ENCODE data around the gene ELFN1.

Gene ELFN1

DNA sequence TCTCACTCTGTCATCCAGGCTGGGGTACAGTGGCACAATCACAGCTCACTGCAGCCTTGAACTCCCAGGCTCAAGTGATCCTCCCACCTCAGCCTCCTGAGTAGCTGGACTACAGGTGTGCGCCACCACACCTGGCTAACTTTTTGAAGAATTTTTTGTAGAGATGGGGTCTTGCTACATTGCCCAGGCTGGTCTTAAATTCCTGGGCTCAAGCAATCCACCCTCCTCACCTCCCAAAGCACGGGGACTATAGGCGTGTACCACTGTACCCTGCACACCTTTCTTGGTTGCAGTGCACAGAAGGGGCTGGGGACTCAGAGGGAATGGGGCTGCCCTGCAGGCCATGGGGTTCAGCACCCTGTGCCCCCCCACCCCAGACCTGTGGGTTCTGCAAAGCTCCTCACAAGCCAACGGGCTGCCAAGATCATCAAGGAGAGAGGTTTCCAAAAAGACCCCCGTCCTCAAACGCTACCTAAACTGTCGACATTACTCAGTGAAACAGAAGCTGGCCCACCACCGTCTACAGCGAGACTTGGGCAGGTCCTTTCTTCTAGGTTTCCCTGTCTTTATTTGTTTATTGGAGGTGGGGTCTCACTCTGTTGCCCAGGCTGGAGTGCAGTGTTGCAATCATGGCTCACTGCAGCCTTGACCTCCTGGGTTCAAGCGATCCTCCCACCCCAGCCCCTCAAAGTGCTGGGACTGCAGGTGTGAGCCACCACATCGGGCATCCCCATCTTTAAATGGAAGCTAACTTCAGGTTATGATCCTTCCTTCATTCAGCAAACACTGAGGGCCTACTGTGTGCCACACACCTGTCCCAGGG lies 26.6 kb upstream of the ELFN1 start:
- DNase-seq = no peak

GRCh38 chr7:1644341-1645070 lies 25.6 kb upstream of the ELFN1 start:
- no peak for DNase-seq

GRCh38 chr7:1645071-1645409 lies 25.0 kb upstream of the ELFN1 start:
- DNase-seq = no peak

GRCh38 chr7:1645476-1645875 lies 24.6 kb upstream of the ELFN1 start:
- no peak for DNase-seq

DNA sequence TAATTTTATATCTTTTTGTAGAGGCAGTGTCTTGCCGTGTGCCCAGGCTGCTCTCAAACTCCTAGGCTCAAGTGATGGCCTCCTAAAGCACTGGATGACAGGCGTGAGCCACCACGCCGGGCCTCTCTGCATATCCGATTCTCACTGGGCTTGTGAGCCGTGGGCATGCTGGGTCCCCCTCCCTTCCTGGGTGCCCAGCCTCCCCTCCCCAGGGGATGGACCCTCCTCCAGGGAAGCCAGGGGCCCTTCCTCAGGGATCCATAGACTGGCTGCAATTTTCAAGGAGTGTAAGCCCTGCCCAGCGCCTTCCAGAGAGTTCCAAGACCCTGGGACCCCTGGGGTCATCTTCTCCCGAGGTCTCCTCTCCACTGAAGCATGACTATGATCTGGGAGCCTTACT lies 23.7 kb upstream of the ELFN1 start:
- DNase-seq = no peak

- DNase-seq = peak in 1 of 2 experiments; percentile 74
These were observed 22.9 kb upstream of the ELFN1 start for GRCh38 chr7:1646957-1647891.

DNA sequence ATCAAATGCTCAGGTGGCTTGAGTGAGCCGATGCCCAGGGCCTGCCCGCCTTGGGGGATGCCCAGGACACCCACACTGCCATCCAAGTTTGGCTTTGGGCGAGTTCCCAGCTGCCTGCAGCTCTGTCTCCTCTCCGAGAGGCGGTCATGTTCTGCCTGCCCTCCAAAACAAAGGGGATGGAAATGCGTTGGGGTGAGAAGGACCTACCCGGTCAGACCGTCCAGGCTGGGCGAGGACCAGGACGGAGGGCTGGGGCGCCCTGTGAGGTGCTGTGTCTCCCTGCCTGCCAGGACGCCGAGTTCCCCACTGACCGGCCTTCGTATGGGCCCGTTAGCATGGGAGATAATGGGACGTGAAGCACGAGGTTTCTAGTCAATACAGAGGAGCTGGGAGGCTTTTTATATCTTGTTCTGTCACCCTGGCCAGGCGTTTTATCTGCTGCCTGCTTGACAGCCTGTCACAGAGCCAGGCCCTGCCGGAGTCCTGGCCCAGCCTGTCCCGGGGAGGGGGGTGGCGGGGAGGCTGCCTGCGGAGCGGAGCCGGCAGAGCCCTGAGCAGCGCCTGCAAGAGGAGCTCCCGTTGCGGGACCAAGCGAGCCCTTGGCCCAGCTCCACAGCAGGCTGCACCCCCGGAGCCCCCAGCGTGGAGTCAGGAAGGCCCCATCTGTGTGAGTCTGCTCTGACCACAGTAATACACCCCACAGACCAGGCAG lies 22.0 kb upstream of the ELFN1 start:
- DNase-seq = peak in 1 of 2 experiments; percentile 31

GRCh38 chr7:1649751-1650326 lies 20.2 kb upstream of the ELFN1 start:
- no peak for DNase-seq

DNA sequence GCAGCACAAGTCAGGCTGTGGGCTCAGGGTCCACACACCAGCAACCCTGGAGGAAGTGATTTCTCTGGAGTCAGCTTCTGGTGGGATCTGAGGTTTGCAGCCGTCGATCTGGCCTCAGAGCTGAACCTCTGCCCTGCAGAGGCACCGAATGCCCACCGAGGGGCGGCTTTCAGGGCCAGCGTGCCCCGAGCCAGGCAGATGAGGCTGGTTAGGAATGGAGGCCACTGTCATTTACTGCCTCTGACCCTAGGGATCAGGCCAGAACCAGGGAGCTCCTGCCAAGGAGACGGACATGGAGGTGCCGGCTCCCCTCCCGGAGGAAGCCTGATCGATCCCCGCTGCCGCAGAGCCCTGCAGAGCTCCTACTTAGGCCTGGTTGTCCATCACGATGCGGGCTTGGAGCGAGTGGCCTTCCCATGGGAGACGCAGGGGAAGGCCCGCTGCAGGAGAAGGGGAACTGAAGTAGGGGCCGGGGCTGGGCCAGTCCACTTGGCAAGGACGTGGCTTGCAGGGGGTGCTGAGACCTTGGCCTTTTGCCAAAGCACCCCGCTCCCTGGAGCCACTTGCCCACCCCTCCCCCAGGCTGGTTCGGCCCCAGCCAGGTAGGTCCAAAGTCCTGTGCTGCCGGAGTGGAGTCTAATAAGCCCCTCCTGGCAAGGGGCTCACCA lies 19.6 kb upstream of the ELFN1 start:
- no peak for DNase-seq

GRCh38 chr7:1651031-1651446 lies 19.0 kb upstream of the ELFN1 start:
- DNase-seq = no peak

GRCh38 chr7:1651891-1652290 lies 18.2 kb upstream of the ELFN1 start:
- DNase-seq = no peak

- DNase-seq = no peak
These were observed 16.6 kb upstream of the ELFN1 start for GRCh38 chr7:1653500-1653899.

- DNase-seq = no peak
These were observed 16.0 kb upstream of the ELFN1 start for GRCh38 chr7:1654111-1654510.

GRCh38 chr7:1654738-1655475 lies 15.2 kb upstream of the ELFN1 start:
- DNase-seq = no peak

DNA sequence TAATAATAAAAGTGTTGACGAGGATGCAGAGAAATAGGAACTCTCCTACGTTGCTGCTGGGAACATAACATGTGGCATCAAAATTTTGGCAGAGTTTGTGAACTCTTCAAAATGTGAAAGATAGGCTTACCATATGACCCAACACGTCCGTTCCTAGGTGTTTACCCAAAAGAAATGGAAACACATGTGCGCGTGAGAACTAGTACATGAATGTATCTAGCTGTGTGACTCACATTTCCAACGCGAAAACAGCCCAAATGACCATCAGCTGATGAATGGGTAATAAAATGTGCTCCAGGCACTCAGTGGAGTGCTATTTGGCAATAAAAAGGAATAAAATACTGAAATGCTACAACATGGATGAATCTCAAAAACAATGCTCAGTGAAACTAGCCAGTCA lies 10.4 kb upstream of the ELFN1 start:
- DNase-seq = no peak

DNA sequence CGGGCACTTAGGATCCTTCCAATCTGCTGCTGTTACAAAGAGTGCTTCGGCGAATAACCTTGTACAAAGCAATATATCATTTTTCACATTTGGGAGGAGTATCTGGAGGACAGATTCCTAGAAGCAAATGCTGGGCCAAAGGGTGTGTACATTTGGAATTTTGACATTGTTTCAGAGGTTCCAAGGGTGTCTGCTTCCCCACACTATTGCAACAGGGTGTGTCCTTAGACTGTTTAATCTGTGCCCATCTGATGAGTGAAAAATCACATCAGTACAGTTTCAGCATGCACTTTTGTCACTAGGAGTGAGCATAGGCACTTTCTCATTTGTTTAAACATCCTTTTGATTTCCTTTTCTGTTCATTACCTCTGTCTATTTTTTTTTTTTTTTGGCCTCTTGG lies 8.6 kb upstream of the ELFN1 start:
- DNase-seq = no peak

GRCh38 chr7:1662101-1662500 lies 8.0 kb upstream of the ELFN1 start:
- DNase-seq = no peak

DNA sequence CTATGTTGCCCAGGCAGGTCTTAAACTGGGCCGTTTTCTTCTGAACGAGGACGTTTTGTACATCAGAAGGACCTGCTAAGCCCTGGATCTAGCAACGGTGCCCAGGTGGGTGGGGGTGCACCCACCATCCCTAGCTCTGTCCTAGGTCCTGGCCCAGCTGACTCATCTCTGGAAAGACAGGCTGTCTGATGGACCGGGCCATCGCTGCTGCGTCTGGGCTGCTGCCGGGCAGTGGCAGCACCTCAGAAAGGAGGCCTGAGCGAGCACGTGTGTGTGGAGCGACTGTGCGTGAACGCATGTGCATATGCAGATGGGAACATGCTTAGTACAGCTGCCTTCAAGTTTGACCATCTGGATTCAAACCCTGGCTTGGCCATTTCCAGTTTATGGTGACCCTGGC lies 7.3 kb upstream of the ELFN1 start:
- no peak for DNase-seq

- DNase-seq = no peak
These were observed 6.9 kb upstream of the ELFN1 start for GRCh38 chr7:1663223-1663622.

- no peak for DNase-seq
These were observed 6.0 kb upstream of the ELFN1 start for GRCh38 chr7:1663857-1664651.
